H1 (cell line): Measurements from ENCODE around the gene OGFOD1. TPM values are rescaled to one million over a fixed set of nuclear protein-coding genes. Genes with fewer than 3 reads are reported as not detected.
A peak's percentile ranks its signal among the peaks of the same experiment; 100 is the strongest.

Experiments used
- GTF2F1 ChIP-seq: IDR thresholded peaks from 2 replicates; pipeline ENCODE4 v1.6.1; 2012; ENCODE audit warnings: low read depth, low read length, improper control_type of control experiment, borderline replicate concordance
- KDM5A ChIP-seq: fragments of 200-600 bp; IDR thresholded peaks from 2 replicates; pipeline ENCODE4 v1.7.1; 2012; ENCODE audit warnings: mild to moderate bottlenecking, low read length, inconsistent platforms, mixed read lengths
- SIN3A ChIP-seq, 2 experiments: IDR thresholded peaks in 1 of 2; conservative IDR thresholded peaks in 1 of 2; 2 replicates each; pipeline ENCODE4 v1.6.1; 2011 to 2012; ENCODE audit warnings: low read length in 2 of 2, improper control_type of control experiment in 1 of 2, low read depth in 1 of 2, mild to moderate bottlenecking in 1 of 2
- TAF1 ChIP-seq: IDR thresholded peaks from 2 replicates; pipeline ENCODE4 v1.6.1; 2011; ENCODE audit warnings: mild to moderate bottlenecking, low read depth, low read length
- TBP ChIP-seq: IDR thresholded peaks from 2 replicates; pipeline ENCODE4 v1.6.1; 2011; ENCODE audit warnings: low read depth, low read length, improper control_type of control experiment
- polyA plus RNA-seq, 7 experiments: library from polyadenylated mRNA; depleted of rRNA in 3 of 7; stranded (reverse) in 5 of 7; unstranded in 2 of 7; fragments of >200 nt in 5 of 7; fragments of 200-250 nt in 2 of 7; gene quantifications; 1 replicate in 5 of 7; 2 replicates in 1 of 7; 4 replicates in 1 of 7; pipeline versions ENCODE4 v1.2.1 to v1.2.3, GENCODE V29; 2011 to 2013; ENCODE audit warnings: missing spikeins in 2 of 7, mixed read lengths in 2 of 7
- total RNA-seq: library from RNA; stranded (reverse); fragmentation: NEBNext Ultra II Directional; extraction: Animal tissue kit (Norgen Biotek cat#: 25700); gene quantifications from 2 replicates; pipeline ENCODE4 v1.2.1, GENCODE V29; 2021
- TF ChIP-seq, protein P1 (sequence below): IDR thresholded peaks from 2 replicates; pipeline ENCODE4 v1.6.1; 2012; ENCODE audit warnings: low read length, inconsistent platforms
- TF ChIP-seq, protein P2 (sequence below): fragments of 300-600 bp; sonication (generic); IDR thresholded peaks from 2 replicates; pipeline ENCODE4 v1.7.1; 2012; ENCODE audit warnings: low read length, moderate library complexity, mild to moderate bottlenecking, inconsistent platforms; ENCODE audit not compliant: insufficient replicate concordance
- TF ChIP-seq, protein P3 (sequence below): IDR thresholded peaks from 2 replicates; pipeline ENCODE4 v1.6.1; 2011; ENCODE audit warnings: low read length, improper control_type of control experiment

The OGFOD1 gene
- total and polyA plus RNA-seq, 2 of the 8 experiments (the other 6 are each of a cell fraction or from before 2014, with no cell fraction given): 24.6 to 61.4 TPM

DNA sequence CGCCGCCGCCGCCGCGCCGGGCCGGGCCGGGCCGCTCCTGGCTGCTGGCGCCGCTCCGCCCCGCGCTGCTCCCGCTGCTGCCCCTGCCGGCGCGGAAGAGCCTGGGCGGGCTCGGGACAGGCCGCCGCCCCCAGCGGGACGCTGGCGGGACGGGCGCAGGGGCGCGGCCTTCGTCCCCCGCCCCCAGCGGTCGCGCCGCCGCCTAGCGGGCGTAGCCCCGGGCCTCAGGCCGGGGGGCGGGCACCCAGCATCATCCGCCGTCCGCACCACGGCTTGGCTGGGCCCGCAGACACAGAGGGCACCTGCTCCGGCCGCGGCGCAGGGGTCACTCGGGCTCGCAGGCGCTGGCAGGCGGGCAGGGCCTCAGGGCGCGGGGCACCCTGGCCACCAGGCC is 25.9 kb upstream of the OGFOD1 start, which contains the start of gene AMFR (continued):
- no peak for TF ChIP-seq KDM5A
- TF ChIP-seq GTF2F1: no peak
- TF ChIP-seq, protein P1, sequence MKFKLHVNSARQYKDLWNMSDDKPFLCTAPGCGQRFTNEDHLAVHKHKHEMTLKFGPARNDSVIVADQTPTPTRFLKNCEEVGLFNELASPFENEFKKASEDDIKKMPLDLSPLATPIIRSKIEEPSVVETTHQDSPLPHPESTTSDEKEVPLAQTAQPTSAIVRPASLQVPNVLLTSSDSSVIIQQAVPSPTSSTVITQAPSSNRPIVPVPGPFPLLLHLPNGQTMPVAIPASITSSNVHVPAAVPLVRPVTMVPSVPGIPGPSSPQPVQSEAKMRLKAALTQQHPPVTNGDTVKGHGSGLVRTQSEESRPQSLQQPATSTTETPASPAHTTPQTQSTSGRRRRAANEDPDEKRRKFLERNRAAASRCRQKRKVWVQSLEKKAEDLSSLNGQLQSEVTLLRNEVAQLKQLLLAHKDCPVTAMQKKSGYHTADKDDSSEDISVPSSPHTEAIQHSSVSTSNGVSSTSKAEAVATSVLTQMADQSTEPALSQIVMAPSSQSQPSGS: no peak
- TF ChIP-seq, protein P2, sequence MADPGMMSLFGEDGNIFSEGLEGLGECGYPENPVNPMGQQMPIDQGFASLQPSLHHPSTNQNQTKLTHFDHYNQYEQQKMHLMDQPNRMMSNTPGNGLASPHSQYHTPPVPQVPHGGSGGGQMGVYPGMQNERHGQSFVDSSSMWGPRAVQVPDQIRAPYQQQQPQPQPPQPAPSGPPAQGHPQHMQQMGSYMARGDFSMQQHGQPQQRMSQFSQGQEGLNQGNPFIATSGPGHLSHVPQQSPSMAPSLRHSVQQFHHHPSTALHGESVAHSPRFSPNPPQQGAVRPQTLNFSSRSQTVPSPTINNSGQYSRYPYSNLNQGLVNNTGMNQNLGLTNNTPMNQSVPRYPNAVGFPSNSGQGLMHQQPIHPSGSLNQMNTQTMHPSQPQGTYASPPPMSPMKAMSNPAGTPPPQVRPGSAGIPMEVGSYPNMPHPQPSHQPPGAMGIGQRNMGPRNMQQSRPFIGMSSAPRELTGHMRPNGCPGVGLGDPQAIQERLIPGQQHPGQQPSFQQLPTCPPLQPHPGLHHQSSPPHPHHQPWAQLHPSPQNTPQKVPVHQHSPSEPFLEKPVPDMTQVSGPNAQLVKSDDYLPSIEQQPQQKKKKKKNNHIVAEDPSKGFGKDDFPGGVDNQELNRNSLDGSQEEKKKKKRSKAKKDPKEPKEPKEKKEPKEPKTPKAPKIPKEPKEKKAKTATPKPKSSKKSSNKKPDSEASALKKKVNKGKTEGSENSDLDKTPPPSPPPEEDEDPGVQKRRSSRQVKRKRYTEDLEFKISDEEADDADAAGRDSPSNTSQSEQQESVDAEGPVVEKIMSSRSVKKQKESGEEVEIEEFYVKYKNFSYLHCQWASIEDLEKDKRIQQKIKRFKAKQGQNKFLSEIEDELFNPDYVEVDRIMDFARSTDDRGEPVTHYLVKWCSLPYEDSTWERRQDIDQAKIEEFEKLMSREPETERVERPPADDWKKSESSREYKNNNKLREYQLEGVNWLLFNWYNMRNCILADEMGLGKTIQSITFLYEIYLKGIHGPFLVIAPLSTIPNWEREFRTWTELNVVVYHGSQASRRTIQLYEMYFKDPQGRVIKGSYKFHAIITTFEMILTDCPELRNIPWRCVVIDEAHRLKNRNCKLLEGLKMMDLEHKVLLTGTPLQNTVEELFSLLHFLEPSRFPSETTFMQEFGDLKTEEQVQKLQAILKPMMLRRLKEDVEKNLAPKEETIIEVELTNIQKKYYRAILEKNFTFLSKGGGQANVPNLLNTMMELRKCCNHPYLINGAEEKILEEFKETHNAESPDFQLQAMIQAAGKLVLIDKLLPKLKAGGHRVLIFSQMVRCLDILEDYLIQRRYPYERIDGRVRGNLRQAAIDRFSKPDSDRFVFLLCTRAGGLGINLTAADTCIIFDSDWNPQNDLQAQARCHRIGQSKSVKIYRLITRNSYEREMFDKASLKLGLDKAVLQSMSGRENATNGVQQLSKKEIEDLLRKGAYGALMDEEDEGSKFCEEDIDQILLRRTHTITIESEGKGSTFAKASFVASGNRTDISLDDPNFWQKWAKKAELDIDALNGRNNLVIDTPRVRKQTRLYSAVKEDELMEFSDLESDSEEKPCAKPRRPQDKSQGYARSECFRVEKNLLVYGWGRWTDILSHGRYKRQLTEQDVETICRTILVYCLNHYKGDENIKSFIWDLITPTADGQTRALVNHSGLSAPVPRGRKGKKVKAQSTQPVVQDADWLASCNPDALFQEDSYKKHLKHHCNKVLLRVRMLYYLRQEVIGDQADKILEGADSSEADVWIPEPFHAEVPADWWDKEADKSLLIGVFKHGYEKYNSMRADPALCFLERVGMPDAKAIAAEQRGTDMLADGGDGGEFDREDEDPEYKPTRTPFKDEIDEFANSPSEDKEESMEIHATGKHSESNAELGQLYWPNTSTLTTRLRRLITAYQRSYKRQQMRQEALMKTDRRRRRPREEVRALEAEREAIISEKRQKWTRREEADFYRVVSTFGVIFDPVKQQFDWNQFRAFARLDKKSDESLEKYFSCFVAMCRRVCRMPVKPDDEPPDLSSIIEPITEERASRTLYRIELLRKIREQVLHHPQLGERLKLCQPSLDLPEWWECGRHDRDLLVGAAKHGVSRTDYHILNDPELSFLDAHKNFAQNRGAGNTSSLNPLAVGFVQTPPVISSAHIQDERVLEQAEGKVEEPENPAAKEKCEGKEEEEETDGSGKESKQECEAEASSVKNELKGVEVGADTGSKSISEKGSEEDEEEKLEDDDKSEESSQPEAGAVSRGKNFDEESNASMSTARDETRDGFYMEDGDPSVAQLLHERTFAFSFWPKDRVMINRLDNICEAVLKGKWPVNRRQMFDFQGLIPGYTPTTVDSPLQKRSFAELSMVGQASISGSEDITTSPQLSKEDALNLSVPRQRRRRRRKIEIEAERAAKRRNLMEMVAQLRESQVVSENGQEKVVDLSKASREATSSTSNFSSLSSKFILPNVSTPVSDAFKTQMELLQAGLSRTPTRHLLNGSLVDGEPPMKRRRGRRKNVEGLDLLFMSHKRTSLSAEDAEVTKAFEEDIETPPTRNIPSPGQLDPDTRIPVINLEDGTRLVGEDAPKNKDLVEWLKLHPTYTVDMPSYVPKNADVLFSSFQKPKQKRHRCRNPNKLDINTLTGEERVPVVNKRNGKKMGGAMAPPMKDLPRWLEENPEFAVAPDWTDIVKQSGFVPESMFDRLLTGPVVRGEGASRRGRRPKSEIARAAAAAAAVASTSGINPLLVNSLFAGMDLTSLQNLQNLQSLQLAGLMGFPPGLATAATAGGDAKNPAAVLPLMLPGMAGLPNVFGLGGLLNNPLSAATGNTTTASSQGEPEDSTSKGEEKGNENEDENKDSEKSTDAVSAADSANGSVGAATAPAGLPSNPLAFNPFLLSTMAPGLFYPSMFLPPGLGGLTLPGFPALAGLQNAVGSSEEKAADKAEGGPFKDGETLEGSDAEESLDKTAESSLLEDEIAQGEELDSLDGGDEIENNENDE: no peak
- TF ChIP-seq, protein P3, sequence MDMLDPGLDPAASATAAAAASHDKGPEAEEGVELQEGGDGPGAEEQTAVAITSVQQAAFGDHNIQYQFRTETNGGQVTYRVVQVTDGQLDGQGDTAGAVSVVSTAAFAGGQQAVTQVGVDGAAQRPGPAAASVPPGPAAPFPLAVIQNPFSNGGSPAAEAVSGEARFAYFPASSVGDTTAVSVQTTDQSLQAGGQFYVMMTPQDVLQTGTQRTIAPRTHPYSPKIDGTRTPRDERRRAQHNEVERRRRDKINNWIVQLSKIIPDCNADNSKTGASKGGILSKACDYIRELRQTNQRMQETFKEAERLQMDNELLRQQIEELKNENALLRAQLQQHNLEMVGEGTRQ: no peak
- TF ChIP-seq TBP: no peak
- peak; percentile 47; the same call in 1 of the 2 replicates for TF ChIP-seq TAF1
- TF ChIP-seq SIN3A (conservative IDR thresholded peaks at IDR 0.05 in 1 of 2, IDR thresholded peaks at IDR 0.05 in 1 of 2; ENCODE audit: low read depth in 1 of 2, low read length in 2 of 2): no peak
